Prostate gland (tissue), 2 donors: ENCODE data around the gene MRLN. TPM values are rescaled to one million over a fixed set of nuclear protein-coding genes. Genes with fewer than 3 reads are reported as not detected.

Source experiments
- DNase-seq: peaks from one replicate; pipeline ENCODE4 v3.0.0-alpha.2; 2019; ENCODE audit warnings: low spot score
- H3K27ac ChIP-seq, 2 donors: fragments of 200-600 bp; sonication (generic); 2 replicates each; pipeline ENCODE4 v1.5.1; 2017 to 2019
- H3K27me3 ChIP-seq: fragments of 200-600 bp; sonication (generic); replicated peaks from 2 replicates; pipeline ENCODE4 v1.5.1; 2019; ENCODE audit not compliant: insufficient read depth
- H3K36me3 ChIP-seq, 2 donors: fragments of 200-600 bp; sonication (generic); 1 replicate in 1 of 2; 2 replicates in 1 of 2; pipeline versions ENCODE4 v1.5.1 to v1.8.1; 2017 to 2019
- H3K4me1 ChIP-seq: fragments of 200-600 bp; sonication (generic); replicated peaks from 2 replicates; pipeline ENCODE4 v1.5.1; 2019
- H3K4me3 ChIP-seq, 2 donors: fragments of 200-600 bp; sonication (generic); 2 replicates each; pipeline ENCODE4 v1.5.1; 2017 to 2019
- H3K9me3 ChIP-seq: fragments of 200-600 bp; sonication (generic); 2 replicates; pipeline ENCODE4 v1.5.1; 2017
- CTCF ChIP-seq, 4 experiments: fragments of 200-600 bp in 2 of 4; fragments of 450-650 bp in 2 of 4; sonication (generic) in 2 of 4; IDR thresholded peaks; 1 replicate in 3 of 4; 2 replicates in 1 of 4; pipeline ENCODE4 v1.5.1; 2016 to 2019; ENCODE audit warnings: antibody characterized with exemption in 4 of 4, mild to moderate bottlenecking in 2 of 4, moderate library complexity in 2 of 4
- POLR2A ChIP-seq: fragments of 450-650 bp; IDR thresholded peaks from one replicate; pipeline ENCODE4 v1.6.1; 2016; ENCODE audit warnings: antibody characterized with exemption, mild to moderate bottlenecking
- POLR2AphosphoS5 ChIP-seq: sonication (generic); formaldehyde crosslinking; IDR thresholded peaks from one replicate; pipeline ENCODE4 v1.6.1; 2017; ENCODE audit warnings: antibody characterized with exemption
- WGBS: methylation state at CpG from one replicate; pipeline ENCODE4 v1.1.5; 2018; 5-methylcytosine and 5-hydroxymethylcytosine counted together
- intact Hi-C: fragments of 100-400 bp; cut with DNase I; formaldehyde crosslinking; loops from one replicate; pipeline ENCODE4 v1.14.2; 2022
- total RNA-seq, 2 donors: library from RNA; depleted of rRNA; stranded (reverse); fragments of >200 nt; gene quantifications; one replicate each; pipeline ENCODE4 v1.1.0, GENCODE V29; 2016

Gene MRLN
- total RNA-seq, 2 donors from 2014 or later, result not detected

- intact Hi-C loops, result loop anchor here (5.0 to 10.0 kb wide), 2 partner anchors 98 to 185 kb away; no protein-coding TSS in a partner anchor
- peak; percentile 28 for TF ChIP-seq POLR2AphosphoS5
- TF ChIP-seq CTCF (IDR thresholded peaks at IDR 0.05), result peak in 3 of 4 experiments; percentile 41 to 46 (median 41)
- TF ChIP-seq POLR2A, result no peak
- Histone ChIP-seq H3K27me3 (no peaks in the 10 kb centered on the region), H3K36me3 (no peaks in the 10 kb centered on the region), H3K9me3 (no peaks in the 10 kb centered on the region), H3K27ac (peak within 1 kb of the TSS; percentile 68 to 77), H3K4me3 (peak within 1 kb of the TSS; percentile 47 to 51), H3K4me1 (no peaks in the 10 kb centered on the region)
- WGBS, result under 1% methylated on average over 57 of the region's 68 CpGs
- DNase-seq, result peak; percentile 56
Observed at GRCh38 chr10:59709395-59710125, 43.7 kb downstream of the MRLN start, which contains the start of gene SLC16A9. Gene SLC16A9, minus strand, starts transcription at chr10:59709850. Its CDS starts 25,559 bp downstream, at chr10:59684291.

GRCh38 chr10:59708816-59709394 lies 44.4 kb downstream of the MRLN start:
- intact Hi-C loops, result loop anchor here (5.0 kb wide), 1 partner anchor 98 kb away; no protein-coding TSS in a partner anchor
- H3K4me1 ChIP-seq, result no peaks in the 10 kb centered on the region
- peak; percentile 49 for DNase-seq
- H3K9me3 ChIP-seq, result no peaks in the 10 kb centered on the region
- no peaks in the 10 kb centered on the region for H3K36me3 ChIP-seq
- TF ChIP-seq POLR2A (no peak), POLR2AphosphoS5 (no peak), CTCF (IDR thresholded peaks at IDR 0.05) (no peak)
- peak overlapping the region; percentile 68 to 77 for H3K27ac ChIP-seq
- 2% methylated on average over 31 of the region's 42 CpGs for WGBS
- H3K4me3 ChIP-seq, result peak overlapping the region; percentile 47 to 51
- no peaks in the 10 kb centered on the region for H3K27me3 ChIP-seq

GRCh38 chr10:59706851-59707797 lies 46.1 kb downstream of the MRLN start:
- Histone ChIP-seq H3K36me3 (no peaks in the 10 kb centered on the region), H3K4me1 (no peaks in the 10 kb centered on the region), H3K9me3 (no peaks in the 10 kb centered on the region), H3K4me3 (no peak overlapping the region), H3K27me3 (no peaks in the 10 kb centered on the region), H3K27ac (no peak overlapping the region)
- intact Hi-C loops, result loop anchor here (5.0 kb wide), 1 partner anchor 100 kb away; no protein-coding TSS in a partner anchor
- 91% methylated on average over 8 of the region's 8 CpGs for WGBS
- DNase-seq, result no peak
- TF ChIP-seq CTCF (IDR thresholded peaks at IDR 0.05), result no peak
- no peak for TF ChIP-seq POLR2AphosphoS5
- TF ChIP-seq POLR2A, result no peak

- H3K9me3 ChIP-seq, result no peaks in the 10 kb centered on the region
- no peaks in the 10 kb centered on the region for H3K36me3 ChIP-seq
- TF ChIP-seq POLR2A (no peak), POLR2AphosphoS5 (no peak), CTCF (IDR thresholded peaks at IDR 0.05) (no peak)
- no peaks in the 10 kb centered on the region for H3K4me1 ChIP-seq
- H3K4me3 ChIP-seq, result no peak overlapping the region
- no peaks in the 10 kb centered on the region for H3K27me3 ChIP-seq
- H3K27ac ChIP-seq, result no peak overlapping the region
- intact Hi-C loops, result loop anchor here (5.0 kb wide), 1 partner anchor 101 kb away; no protein-coding TSS in a partner anchor
- no peak for DNase-seq
Observed at GRCh38 chr10:59705931-59706330, 47.3 kb downstream of the MRLN start.
